Measurements from ENCODE around the gene FBXO42.

DNA sequence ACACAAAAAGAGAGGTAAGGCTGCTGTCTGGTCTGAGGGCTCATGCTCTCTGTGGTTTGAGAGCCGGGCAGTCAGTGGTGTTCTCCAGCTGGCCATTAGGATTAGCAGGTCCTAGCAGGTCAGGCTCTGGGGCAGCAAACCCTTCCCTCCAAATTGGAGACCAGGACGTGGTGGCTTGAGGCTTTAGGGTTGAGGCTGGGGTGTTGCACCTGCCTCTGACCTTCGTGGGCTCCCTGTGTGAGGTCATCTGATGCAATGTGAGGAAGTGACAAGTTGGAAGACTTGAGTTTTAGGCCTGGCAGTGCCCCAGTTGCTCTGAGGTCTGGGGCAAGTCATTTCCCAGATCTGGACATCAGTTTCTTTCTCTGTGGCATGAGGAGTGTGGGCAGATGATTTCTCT, 39.1 kb upstream of the FBXO42 start:
- TF ChIP-seq GATA2 (IDR thresholded peaks at IDR 0.05; ENCODE audit: low read depth, low read length) = no peak
- TF ChIP-seq GATA3 (IDR thresholded peaks at IDR 0.05; ENCODE audit: low read depth, low read length) = no peak
